NCI-H2196 treated with DMSO at 0.1 percent for 48 hours (cell line): ENCODE data around the gene FLNA.
"Not testable (repeated sequence)": the region's sequence is repeated elsewhere in the genome, so short reads cannot be mapped to it uniquely, and the experiment has no call there.

Experiments used
- DNase-seq: peaks from one replicate; lab custom pipeline; 2025; ENCODE audit not compliant: unreplicated experiment; lab: John Stamatoyannopoulos, UW

FLNA gene

DNA sequence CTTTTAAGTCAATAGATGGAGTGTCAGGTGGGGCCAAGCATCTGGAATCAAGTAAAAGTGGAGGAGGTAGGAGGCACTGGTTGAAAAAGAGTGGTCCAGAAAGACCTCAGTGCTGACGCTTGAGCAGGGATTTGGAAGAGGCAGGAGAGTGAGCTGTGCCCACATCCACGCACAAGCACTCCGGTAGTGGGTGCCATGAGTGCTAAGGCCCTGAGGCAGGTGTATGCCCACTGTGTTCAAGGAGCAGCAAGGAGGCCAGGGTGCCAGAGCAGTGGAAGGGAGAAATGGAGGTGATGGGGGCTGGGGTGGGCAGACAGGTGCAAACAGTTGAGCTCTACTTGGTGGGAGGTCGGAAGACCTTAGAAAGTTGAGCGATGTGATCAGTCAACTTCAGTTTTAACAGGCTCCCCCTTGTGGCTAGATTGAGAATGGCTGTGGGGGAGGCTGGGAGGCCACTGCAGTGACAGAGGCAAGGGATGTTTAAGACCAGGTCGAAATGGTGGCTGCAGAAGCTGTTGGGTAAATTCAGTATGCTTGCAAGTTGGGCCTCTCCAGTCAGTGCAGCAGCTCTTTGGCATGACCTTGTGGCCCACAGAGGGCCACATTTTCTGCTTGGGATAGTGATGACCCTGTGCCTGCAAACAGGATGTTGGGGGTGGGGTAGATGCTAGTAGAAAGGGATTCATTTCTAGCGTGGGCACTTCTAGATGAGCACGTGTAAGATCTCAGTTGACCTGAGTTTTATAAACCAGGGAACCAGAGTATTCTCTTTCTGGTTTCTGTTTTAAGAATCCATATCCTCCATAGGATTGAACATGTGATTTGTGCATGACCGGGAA lies 66.1 kb downstream of the FLNA start:
- no peak for DNase-seq

DNA sequence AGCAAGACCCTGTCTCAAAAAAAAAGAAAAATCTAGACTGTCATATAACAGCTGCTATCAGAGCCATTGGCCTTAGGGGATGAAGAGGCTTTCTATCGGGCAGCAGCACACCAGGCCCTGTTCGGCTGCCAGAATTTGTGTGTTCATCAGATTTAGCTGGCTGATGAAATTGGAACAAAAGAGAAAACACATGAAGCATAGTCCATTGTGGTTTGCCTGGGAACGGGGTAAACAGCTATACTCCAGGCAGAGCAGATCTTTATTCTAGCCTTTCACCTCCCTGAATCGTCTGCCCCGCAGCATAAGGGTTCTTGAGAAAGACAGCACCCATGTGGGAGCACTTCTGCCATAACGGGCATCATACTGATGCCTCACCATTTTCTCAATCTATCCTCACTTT lies 67.2 kb downstream of the FLNA start:
- DNase-seq: no peak

DNA sequence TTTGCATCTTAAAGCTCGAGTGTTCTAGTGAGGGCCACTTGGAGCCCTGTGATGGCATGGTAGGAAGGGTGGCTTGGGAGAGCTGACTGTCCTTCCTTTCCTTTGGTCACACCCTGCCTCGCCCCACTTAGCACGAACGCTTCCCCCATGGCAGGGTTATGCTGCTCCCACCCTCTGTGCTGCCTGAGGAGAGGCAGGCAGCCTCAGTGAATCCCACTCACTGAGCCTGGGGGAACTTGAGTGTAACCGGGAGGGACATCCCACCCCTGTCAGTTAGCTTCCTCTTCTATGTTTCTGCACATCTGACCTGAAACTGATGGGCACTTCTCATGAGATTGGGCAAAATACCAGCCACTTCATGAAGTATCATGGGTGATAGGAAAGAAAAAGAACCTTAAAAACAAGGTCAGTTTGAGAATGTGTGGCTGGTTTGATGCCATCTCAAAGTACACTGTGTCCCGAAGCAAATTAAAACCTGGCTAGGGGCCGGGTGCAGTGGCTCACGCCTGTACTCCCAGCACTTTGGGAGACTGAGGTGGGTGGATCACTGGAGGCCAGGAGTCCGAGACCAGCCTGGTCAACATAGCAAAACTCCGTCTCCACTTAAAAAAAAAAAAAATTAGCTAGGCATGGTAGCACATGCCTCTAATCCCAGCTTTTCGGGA lies 68.8 kb downstream of the FLNA start:
- DNase-seq: no peak

GRCh38 chrX:154304846-154305245 lies 69.6 kb downstream of the FLNA start:
- DNase-seq: no peak

GRCh38 chrX:154303476-154303875 lies 71.0 kb downstream of the FLNA start:
- no peak for DNase-seq

DNA sequence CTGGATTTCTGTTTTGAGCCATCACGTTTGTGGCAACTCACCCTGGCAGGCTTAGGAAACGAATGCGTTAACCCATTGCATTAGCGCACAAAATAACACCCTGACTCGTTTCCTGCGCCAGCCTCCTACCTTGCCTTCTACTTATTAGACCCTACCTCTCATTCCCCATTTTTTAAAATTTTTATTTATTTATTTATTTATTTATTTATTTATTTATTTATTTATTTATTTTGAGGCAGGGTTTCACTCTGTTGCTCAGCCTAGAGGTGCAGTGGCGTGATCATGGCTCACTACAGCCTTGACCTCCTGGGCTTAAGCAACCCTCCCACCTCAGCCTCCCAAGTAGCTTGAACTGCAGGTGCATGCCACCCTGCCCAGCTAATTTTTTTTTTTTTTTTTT lies 71.4 kb downstream of the FLNA start:
- DNase-seq: not testable (repeated sequence)

- no peak for DNase-seq
These were observed 73.6 kb downstream of the FLNA start for GRCh38 chrX:154300816-154301215.
